GM18867 (cell line): ENCODE measurements around the gene ERVFRD-1.

ENCODE experiments used
- ATAC-seq: cut with Tn5 transposase; IDR thresholded peaks from one replicate; pipeline ENCODE4 v1.9.1; 2021; ENCODE audit warnings: mild to moderate bottlenecking, moderate library complexity; ENCODE audit not compliant: unreplicated experiment

Gene ERVFRD-1

GRCh38 chr6:11055127-11055627 lies 56.3 kb downstream of the ERVFRD-1 start:
- ATAC-seq: no peak

GRCh38 chr6:11054722-11055121 lies 56.8 kb downstream of the ERVFRD-1 start:
- no peak for ATAC-seq

GRCh38 chr6:11053307-11053706 lies 58.2 kb downstream of the ERVFRD-1 start:
- no peak for ATAC-seq
